GM12878 (cell line): ENCODE measurements around the gene NGFR. TPM values are rescaled to one million over a fixed set of nuclear protein-coding genes. Genes with fewer than 3 reads are reported as not detected.

Experiments used
- BACH1 ChIP-seq: fragments of 450-650 bp; IDR thresholded peaks from 2 replicates; pipeline ENCODE4 v1.6.1; 2017; ENCODE audit warnings: mild to moderate bottlenecking, borderline replicate concordance
- BCL3 ChIP-seq: IDR thresholded peaks from 2 replicates; pipeline ENCODE4 v1.6.1; 2011; ENCODE audit warnings: borderline replicate concordance, low read depth, mild to moderate bottlenecking, moderate library complexity, low read length; ENCODE audit not compliant: insufficient read depth, poor library complexity, severe bottlenecking
- EED ChIP-seq: sonication (generic); IDR thresholded peaks from 2 replicates; pipeline ENCODE4 v1.6.1; 2016; ENCODE audit warnings: antibody characterized with exemption, low read depth
- EGR1 ChIP-seq, 2 experiments: IDR thresholded peaks; 1 replicate in 1 of 2; 2 replicates in 1 of 2; pipeline ENCODE4 v1.6.1; 2011 to 2012; ENCODE audit warnings: low read depth in 2 of 2, low read length in 2 of 2, borderline replicate concordance in 1 of 2, mild to moderate bottlenecking in 1 of 2, moderate library complexity in 1 of 2
- FOS ChIP-seq: IDR thresholded peaks from 3 replicates; pipeline ENCODE4 v1.6.1; 2011; ENCODE audit warnings: borderline replicate concordance; ENCODE audit not compliant: insufficient read length; ENCODE audit errors: extremely low read depth
- HCFC1 ChIP-seq: fragments of 150-350 bp; IDR thresholded peaks from 2 replicates; pipeline ENCODE4 v1.6.1; 2014; ENCODE audit warnings: low read length
- KLF5 ChIP-seq: fragments of 450-650 bp; IDR thresholded peaks from 2 replicates; pipeline ENCODE4 v1.6.1; 2014; ENCODE audit warnings: mild to moderate bottlenecking; ENCODE audit not compliant: partially characterized antibody
- MTA2 ChIP-seq: fragments of 450-650 bp; IDR thresholded peaks from 2 replicates; pipeline ENCODE4 v1.6.1; 2016; ENCODE audit warnings: low read depth, mild to moderate bottlenecking, moderate library complexity
- PKNOX1 ChIP-seq: fragments of 450-650 bp; IDR thresholded peaks from 2 replicates; pipeline ENCODE4 v1.6.1; 2016; ENCODE audit warnings: mild to moderate bottlenecking
- RAD21 ChIP-seq: IDR thresholded peaks from 2 replicates; pipeline ENCODE4 v1.6.1; 2011; ENCODE audit warnings: mild to moderate bottlenecking, low read depth, low read length, moderate library complexity; ENCODE audit not compliant: insufficient read depth
- SMAD1 ChIP-seq: fragments of 450-650 bp; IDR thresholded peaks from 2 replicates; pipeline ENCODE4 v1.6.1; 2018; ENCODE audit warnings: mild to moderate bottlenecking, low read depth; ENCODE audit not compliant: partially characterized antibody
- SPI1 ChIP-seq: IDR thresholded peaks from 2 replicates; pipeline ENCODE4 v1.6.1; 2011; ENCODE audit warnings: low read depth, mild to moderate bottlenecking, low read length, moderate library complexity, borderline replicate concordance; ENCODE audit not compliant: insufficient read depth
- SUPT20H ChIP-seq: IDR thresholded peaks from 2 replicates; pipeline ENCODE4 v1.6.1; 2011; ENCODE audit warnings: low read depth, mild to moderate bottlenecking, low read length, moderate library complexity, borderline replicate concordance; ENCODE audit not compliant: control insufficient read depth
- polyA plus RNA-seq, 11 experiments: library from polyadenylated mRNA; depleted of rRNA in 4 of 11; unstranded in 6 of 11; stranded (reverse) in 5 of 11; fragments of >200 nt; fragmentation: Nextera tagmentation in 4 of 11; fragmentation: Illumina TruSeq in 1 of 11; extraction: Ambion mirVana in 4 of 11; extraction: Trizol in 1 of 11; gene quantifications; 1 replicate in 1 of 11; 2 replicates in 10 of 11; pipeline versions ENCODE4 v1.2.1 to v1.2.3, GENCODE V29; 2011 to 2016; ENCODE audit warnings: inconsistent platforms in 2 of 11, missing spikeins in 2 of 11, low read depth in 1 of 11
- total RNA-seq, 4 experiments: library from RNA; depleted of rRNA in 3 of 4; stranded (reverse); fragments of >200 nt in 3 of 4; fragmentation: Illumina TruSeq in 1 of 4; extraction: Trizol in 1 of 4; gene quantifications; 2 replicates each; pipeline versions ENCODE4 v1.2.1 to v1.2.3, GENCODE V29; 2013 to 2021

The NGFR gene
- total and polyA plus RNA-seq, 10 of the 15 experiments (the other 5 are each of a cell fraction or from before 2014, with no cell fraction given) = 0.05 to 0.28 (median 0.08) TPM; not detected in 1

- TF ChIP-seq KLF5 (no peak), PKNOX1 (no peak), BACH1 (no peak), MTA2 (no peak), BCL3 (no peak), SMAD1 (no peak), HCFC1 (no peak), FOS (no peak), EED (no peak), EGR1 (IDR thresholded peaks at IDR 0.05; ENCODE audit: borderline replicate concordance in 1 of 2, low read depth in 2 of 2, low read length in 2 of 2) (no peak), RAD21 (no peak), SPI1 (no peak), SUPT20H (no peak)
- TF ChIP-seq, all 136 proteins: peak for 0
These were observed 15.6 kb downstream of the NGFR start (continued) for GRCh38 chr17:49510720-49511110.
